ENCODE results near the gene DHDH. TPM values are rescaled to one million over a fixed set of nuclear protein-coding genes. Genes with fewer than 3 reads are reported as not detected.
A peak's percentile ranks its signal among the peaks of the same experiment; 100 is the strongest.

Gene DHDH
- total and polyA plus RNA-seq, 2 of the 13 experiments (the other 11 are each of a cell fraction or from before 2014, with no cell fraction given) = 0.13 to 0.91 TPM

- peak; percentile 95 for TF ChIP-seq PATZ1 (CRISPR knock-in tag; IDR thresholded peaks at IDR 0.05)
- TF ChIP-seq ZNF570 (CRISPR knock-in tag; IDR thresholded peaks at IDR 0.05; ENCODE audit: borderline replicate concordance) = no peak
- peak; percentile 67 for TF ChIP-seq PITX1 (CRISPR knock-in tag; IDR thresholded peaks at IDR 0.05)
- TF ChIP-seq PPARG (CRISPR knock-in tag; conservative IDR thresholded peaks at IDR 0.05) = peak; percentile 24; the same call in 1 of the 2 replicates
- TF ChIP-seq ARID4A (CRISPR knock-in tag; IDR thresholded peaks at IDR 0.05; ENCODE audit: borderline replicate concordance) = peak; percentile 79
- TF ChIP-seq CBFB (CRISPR knock-in tag; IDR thresholded peaks at IDR 0.05) = peak; percentile 65; the same call in 1 of the 2 replicates
- TF ChIP-seq ZNF160 (CRISPR knock-in tag; IDR thresholded peaks at IDR 0.05) = peak; percentile 46; the same call in 1 of the 2 replicates
- TF ChIP-seq ZNF749 (CRISPR knock-in tag; IDR thresholded peaks at IDR 0.05; ENCODE audit: borderline replicate concordance) = peak; percentile 46; the same call in 1 of the 2 replicates
- TF ChIP-seq STAT6 (CRISPR knock-in tag; IDR thresholded peaks at IDR 0.05; ENCODE audit: borderline replicate concordance) = peak; percentile 45; the same call in 1 of the 2 replicates
- 0 out of 2 replicates have a peak, but pooled peaks have one; percentile 44 for TF ChIP-seq SRY (CRISPR knock-in tag; IDR thresholded peaks at IDR 0.05)
- TF ChIP-seq ZBTB38 (CRISPR knock-in tag; IDR thresholded peaks at IDR 0.05) = peak; percentile 58; the same call in 1 of the 2 replicates
- no peak for TF ChIP-seq KDM4B (CRISPR knock-in tag; IDR thresholded peaks at IDR 0.05)
- peak; percentile 15; the same call in 1 of the 2 replicates for TF ChIP-seq RERE (CRISPR knock-in tag; IDR thresholded peaks at IDR 0.05; ENCODE audit: low read depth)
Measured at GRCh38 chr19:48963371-48964204, 30.1 kb downstream of the DHDH start (continued).
